ENCODE data around the gene ZDHHC24.
A peak's percentile ranks its signal among the peaks of the same experiment; 100 is the strongest.
"Not testable (repeated sequence)": the region's sequence is repeated elsewhere in the genome, so short reads cannot be mapped to it uniquely, and the experiment has no call there.

Gene ZDHHC24

DNA sequence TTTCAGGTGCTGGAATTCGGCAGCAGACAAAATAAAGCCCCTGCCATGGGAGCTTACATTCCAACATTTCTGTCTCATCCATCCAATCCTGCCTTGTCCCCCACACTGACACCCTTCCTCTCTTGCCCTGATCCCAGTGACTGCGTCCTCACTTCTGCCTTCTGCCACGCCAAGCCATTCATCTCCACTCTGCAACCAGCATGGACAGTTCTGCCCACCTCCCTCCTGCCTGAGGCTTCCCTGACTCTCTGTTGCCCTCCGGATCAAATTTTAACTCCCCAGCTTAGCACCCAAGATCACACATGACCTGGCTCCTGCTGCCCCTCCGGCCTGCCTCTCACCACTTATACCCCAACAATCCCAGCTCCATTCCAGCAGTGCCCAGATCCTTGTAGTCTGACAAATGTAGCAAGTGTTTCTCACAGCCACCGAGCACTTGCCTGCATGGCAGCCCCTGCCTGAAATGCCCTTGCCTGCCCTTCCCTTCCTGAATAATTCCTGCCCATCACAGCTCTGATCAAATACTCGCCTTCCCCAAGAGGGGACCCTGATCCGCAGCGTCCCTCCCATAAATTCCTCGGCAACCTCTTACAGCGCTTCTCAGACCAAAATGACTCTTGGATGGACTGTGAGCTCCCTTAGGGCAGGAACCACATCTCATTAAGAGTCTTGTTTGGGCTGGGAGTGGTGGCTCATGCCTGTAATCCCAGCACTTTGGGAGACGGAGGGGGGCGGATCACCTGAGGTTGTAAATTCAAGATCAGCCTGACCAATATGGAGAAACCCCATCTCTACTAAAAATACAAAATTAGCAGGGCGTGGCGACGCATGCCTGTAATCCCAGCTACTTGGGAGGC, 3.2 kb upstream of the ZDHHC24 start:
- no peak for TF ChIP-seq Cebpa-rat (IDR thresholded peaks at IDR 0.05)
- H3K4me2 ChIP-seq, result no peak overlapping the region
- H3K27me3 ChIP-seq, result no peaks in the 10 kb centered on the region
- no peak overlapping the region for H3K4me3 ChIP-seq
- no peak overlapping the region for H3K27ac ChIP-seq
- H3K9ac ChIP-seq, result 0 out of 22 replicates have a peak overlapping the region, but pooled peaks of 1 of the 11 experiments have one; percentile 4
- H3K9me3 ChIP-seq (replicated peaks in 1 of 11), result no peaks in the 10 kb centered on the region
- H3K36me3 ChIP-seq, result no peaks in the 10 kb centered on the region
- peaks cover 13 to 34% (median 25%) of the 10 kb centered on the region in 10 experiments for H3K4me1 ChIP-seq
- H4K20me1 ChIP-seq, result no peaks in the 10 kb centered on the region

DNA sequence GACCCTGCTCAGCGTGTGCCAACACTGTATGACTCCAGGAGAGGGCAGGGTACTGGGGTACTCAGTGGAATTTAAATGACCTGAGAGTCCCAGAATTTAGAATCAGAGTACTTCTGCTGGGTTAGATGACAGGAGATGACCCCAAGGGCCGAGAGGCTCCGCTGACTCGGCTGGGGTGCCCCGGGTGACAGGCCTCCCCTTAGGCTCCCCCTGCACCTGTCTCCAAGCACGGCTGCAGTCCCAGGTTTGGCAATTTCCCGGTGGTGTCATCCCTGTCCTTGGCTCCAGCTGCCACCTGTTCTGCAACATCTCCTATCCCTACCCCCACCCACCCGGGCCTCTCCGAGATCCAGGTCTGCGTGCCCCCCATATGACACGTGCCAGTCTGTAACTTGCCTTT, 2.2 kb upstream of the ZDHHC24 start:
- H3K4me1 ChIP-seq, result peaks cover 23 to 43% (median 34%) of the 10 kb centered on the region in 10 experiments
- no peak overlapping the region for H3K27ac ChIP-seq
- peaks cover 0 to 7% (median 0%) of the 10 kb centered on the region in 11 experiments; a peak in 2 of 22 replicates for H4K20me1 ChIP-seq
- no peaks in the 10 kb centered on the region for H3K9me3 ChIP-seq (replicated peaks in 1 of 11)
- peaks cover 0 to 3% (median under 1%) of the 10 kb centered on the region in 11 experiments; a peak in 4 of 22 replicates for H3K36me3 ChIP-seq
- H3K4me2 ChIP-seq, result 0 out of 22 replicates have a peak overlapping the region, but pooled peaks of 2 of the 11 experiments have one; percentile 93 to 97
- H3K27me3 ChIP-seq, result no peaks in the 10 kb centered on the region
- no peak for TF ChIP-seq Cebpa-rat (IDR thresholded peaks at IDR 0.05)
- H3K4me3 ChIP-seq, result no peak overlapping the region
- H3K9ac ChIP-seq, result no peak overlapping the region

GRCh38 chr11:66547662-66548009, 1.8 kb upstream of the ZDHHC24 start:
- Histone ChIP-seq H3K4me1 (peaks cover 27 to 47% (median 38%) of the 10 kb centered on the region in 10 experiments), H3K9me3 (replicated peaks in 1 of 11) (no peaks in the 10 kb centered on the region), H3K27ac (no peak overlapping the region), H3K27me3 (no peaks in the 10 kb centered on the region), H3K36me3 (peaks cover 0 to 7% (median 4%) of the 10 kb centered on the region in 11 experiments; a peak in 10 of 22 replicates), H4K20me1 (peaks cover 0 to 11% (median 0%) of the 10 kb centered on the region in 11 experiments; a peak in 3 of 22 replicates), H3K4me2 (peak overlapping the region in 4 of 11 experiments; percentile 93 to 97 (median 96); a peak in 6 of 22 replicates), H3K9ac (peak overlapping the region in 3 of 11 experiments; percentile 35 to 94 (median 37); a peak in 4 of 22 replicates), H3K4me3 (no peak overlapping the region)
- TF ChIP-seq Cebpa-rat (IDR thresholded peaks at IDR 0.05), result no peak

DNA sequence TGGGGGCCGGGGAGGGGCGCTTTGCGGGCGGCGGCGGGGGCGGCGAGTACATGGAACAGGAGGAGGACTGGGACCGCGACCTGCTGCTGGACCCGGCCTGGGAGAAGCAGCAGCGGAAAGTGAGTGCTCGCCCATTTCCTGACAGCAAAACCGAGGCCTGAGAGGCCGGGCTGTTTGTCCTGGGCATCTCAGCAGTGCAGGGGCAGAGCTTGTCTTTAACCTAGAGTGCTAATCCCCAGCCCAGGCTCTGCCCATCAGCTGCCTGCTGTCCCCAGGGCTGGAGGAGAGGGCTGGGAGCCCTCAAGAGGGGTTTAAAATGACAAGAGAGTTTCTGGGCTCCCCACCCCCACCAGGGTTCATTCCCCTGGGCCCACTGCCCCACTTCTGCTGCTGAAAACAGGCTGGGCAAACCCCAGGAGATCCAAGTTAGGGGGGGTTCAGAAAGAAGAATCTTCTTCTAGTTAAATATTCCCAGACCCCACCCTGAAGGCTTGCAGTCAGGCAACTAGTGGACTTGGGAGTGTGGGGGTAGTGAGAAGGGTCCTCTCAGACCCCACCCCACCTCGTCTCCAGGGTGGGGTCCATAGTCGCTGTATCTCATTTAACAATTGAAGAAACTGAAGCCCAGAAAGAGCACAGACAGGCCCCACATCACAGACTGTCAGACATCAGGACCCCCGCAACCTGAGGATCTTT, 1.3 kb upstream of the ZDHHC24 start:
- Histone ChIP-seq H3K36me3 (peaks cover 0 to 13% (median 10%) of the 10 kb centered on the region in 11 experiments; a peak in 13 of 22 replicates), H4K20me1 (peaks cover 0 to 16% (median 0%) of the 10 kb centered on the region in 11 experiments; a peak in 3 of 22 replicates), H3K4me2 (peak overlapping the region; percentile 82 to 97 (median 94); a peak in 21 of 22 replicates), H3K9me3 (replicated peaks in 1 of 11) (no peaks in the 10 kb centered on the region), H3K4me1 (peaks cover 32 to 52% (median 43%) of the 10 kb centered on the region in 10 experiments), H3K27ac (no peak overlapping the region), H3K9ac (peak overlapping the region in 6 of 11 experiments; percentile 37 to 97 (median 94); a peak in 9 of 22 replicates), H3K4me3 (0 out of 20 replicates have a peak overlapping the region, but pooled peaks of 2 of the 10 experiments have one; percentile 93 to 97), H3K27me3 (no peaks in the 10 kb centered on the region)
- TF ChIP-seq Cebpa-rat (IDR thresholded peaks at IDR 0.05), result no peak

DNA sequence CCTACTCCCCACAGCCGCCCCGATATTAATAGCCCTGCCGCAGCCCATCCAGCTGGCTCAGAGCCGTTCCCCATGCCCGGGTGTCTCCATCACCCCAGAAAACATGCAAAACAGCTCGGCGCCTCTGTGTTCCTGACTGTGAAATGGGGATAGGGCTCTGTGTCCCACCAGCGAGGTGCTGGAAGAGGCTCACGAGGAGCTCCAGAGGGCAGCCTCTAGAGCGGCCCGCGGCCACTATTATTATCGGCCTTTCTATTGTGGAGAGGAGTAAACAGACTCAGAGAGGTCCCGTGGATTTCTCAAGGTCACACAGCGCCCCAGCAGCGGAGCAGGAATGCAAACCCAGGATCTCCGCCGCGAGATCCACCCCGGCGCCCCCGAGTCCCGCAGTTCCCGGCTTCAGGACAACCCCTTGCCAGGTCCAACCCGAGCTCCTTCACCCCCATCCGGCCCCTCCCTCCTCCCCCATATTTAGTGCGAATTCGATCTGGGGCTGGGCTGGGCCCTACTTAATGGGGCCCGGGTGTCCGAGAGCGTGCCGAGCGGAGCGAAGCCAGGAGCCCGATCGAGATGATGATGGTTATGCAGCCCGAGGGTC, 619 bp upstream of the ZDHHC24 start, which contains the start of gene ACTN3:
Gene ACTN3, plus strand, starts transcription at position 536 of the 598 bp plus-strand sequence. Its CDS starts 35 bp downstream, at position 571.
- Histone ChIP-seq H3K27me3 (no peaks in the 10 kb centered on the region), H3K9ac (peak within 1 kb of the TSS; percentile 91 to 98 (median 94)), H3K27ac (peak within 1 kb of the TSS; percentile 76 to 96 (median 92); a peak in 21 of 22 replicates), H3K4me2 (peak within 1 kb of the TSS; percentile 82 to 99 (median 96)), H3K4me1 (peaks cover 34 to 57% (median 47%) of the 10 kb centered on the region in 10 experiments), H4K20me1 (peaks cover 0 to 23% (median 0%) of the 10 kb centered on the region in 11 experiments; a peak in 3 of 22 replicates), H3K9me3 (replicated peaks in 1 of 11) (no peaks in the 10 kb centered on the region), H3K4me3 (peak within 1 kb of the TSS; percentile 84 to 98 (median 94)), H3K36me3 (peaks cover 6 to 19% (median 16%) of the 10 kb centered on the region in 11 experiments; a peak in 19 of 22 replicates)
- TF ChIP-seq Cebpa-rat (IDR thresholded peaks at IDR 0.05), result no peak

GRCh38 chr11:66544952-66545351, 896 bp downstream of the ZDHHC24 start:
- H4K20me1 ChIP-seq, result peaks cover 0 to 23% (median 0%) of the 10 kb centered on the region in 11 experiments; a peak in 3 of 22 replicates
- not testable (repeated sequence) for H3K27me3 ChIP-seq; H3K9me3 ChIP-seq (replicated peaks in 1 of 11)
- H3K27ac ChIP-seq, result peak overlapping the region; percentile 76 to 96 (median 92); a peak in 21 of 22 replicates
- peak overlapping the region; percentile 91 to 98 (median 94) for H3K9ac ChIP-seq
- peak overlapping the region; percentile 84 to 98 (median 94) for H3K4me3 ChIP-seq
- H3K36me3 ChIP-seq, result peaks cover 12 to 34% (median 29%) of the 10 kb centered on the region in 11 experiments; a peak in 21 of 22 replicates
- peak overlapping the region; percentile 82 to 99 (median 96) for H3K4me2 ChIP-seq
- peaks cover 34 to 57% (median 47%) of the 10 kb centered on the region in 10 experiments for H3K4me1 ChIP-seq

DNA sequence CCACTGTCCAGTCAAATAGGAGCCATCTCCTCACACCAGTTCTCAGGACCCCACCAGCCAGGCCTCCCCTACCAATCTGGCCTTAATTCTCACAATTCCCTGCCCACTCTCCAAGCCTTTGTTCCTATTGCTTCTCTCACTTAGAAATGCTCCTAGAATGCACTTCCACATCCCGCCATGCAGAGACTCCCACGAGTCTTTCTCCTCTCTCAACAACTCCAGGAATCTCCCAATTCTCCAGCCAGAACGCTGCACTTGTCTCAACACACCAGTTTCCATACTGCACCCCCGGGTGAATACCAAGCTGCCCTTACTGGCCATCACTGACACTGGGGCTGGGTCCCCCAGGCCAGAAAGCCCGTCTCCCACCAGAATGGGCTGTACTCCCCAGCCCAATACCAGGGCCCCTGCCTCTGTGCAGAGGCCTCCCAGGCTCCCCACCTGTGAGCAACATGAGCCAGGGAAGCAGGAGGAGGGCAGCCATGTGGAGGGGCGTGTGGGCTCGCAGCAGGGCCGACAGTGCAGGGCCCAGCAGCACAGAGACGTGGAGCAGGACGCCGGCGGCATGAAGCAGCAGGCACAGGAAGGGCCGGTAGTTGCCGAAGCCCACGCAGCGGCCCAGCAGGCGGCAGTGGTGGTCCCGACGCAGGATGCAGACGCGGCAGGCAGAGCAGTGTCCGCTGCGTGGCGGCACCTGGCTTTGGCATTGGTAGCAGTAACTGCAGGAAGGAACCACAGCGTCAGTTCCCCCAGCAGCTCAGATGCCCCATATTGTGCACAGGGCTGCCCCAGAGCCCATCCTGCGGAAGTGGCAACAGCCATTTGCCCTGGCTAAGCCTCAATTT, 2.4 kb downstream of the ZDHHC24 start:
- peaks cover 34 to 57% (median 47%) of the 10 kb centered on the region in 10 experiments for H3K4me1 ChIP-seq
- peak overlapping the region in 9 of 10 experiments; percentile 84 to 98 (median 93); a peak in 15 of 20 replicates for H3K4me3 ChIP-seq
- no peaks in the 10 kb centered on the region for H3K27me3 ChIP-seq
- peak overlapping the region in 10 of 11 experiments; percentile 81 to 96 (median 92); a peak in 18 of 22 replicates for H3K27ac ChIP-seq
- no peak for TF ChIP-seq Cebpa-rat (IDR thresholded peaks at IDR 0.05)
- H4K20me1 ChIP-seq, result peaks cover 0 to 30% (median 0%) of the 10 kb centered on the region in 11 experiments; a peak in 5 of 22 replicates
- H3K4me2 ChIP-seq, result peak overlapping the region; percentile 82 to 99 (median 96)
- H3K9me3 ChIP-seq (replicated peaks in 1 of 11), result no peaks in the 10 kb centered on the region
- peak overlapping the region; percentile 27 to 98 (median 94); a peak in 20 of 22 replicates for H3K9ac ChIP-seq
- H3K36me3 ChIP-seq, result peaks cover 26 to 48% (median 44%) of the 10 kb centered on the region in 11 experiments

Measured in BLaER1 treated with 17β-estradiol and CSF1 and Interleukin-3, amounts not matched to agents 10 nM and 100 nM (cell line).